CD14-positive monocyte (primary cell): ENCODE data around the gene DIDO1. TPM values are rescaled to one million over a fixed set of nuclear protein-coding genes. Genes with fewer than 3 reads are reported as not detected.

Experiments used
- DNase-seq, 3 donors: peaks; one replicate each; pipeline ENCODE4 v3.0.0-alpha.2; 2011 to 2022
- H2AFZ ChIP-seq: 2 replicates; pipeline ENCODE4 v1.6.0; 2012; ENCODE audit warnings: mild to moderate bottlenecking, low read depth, low read length, inconsistent platforms; ENCODE audit not compliant: insufficient read depth, poor library complexity, severe bottlenecking
- H3K27ac ChIP-seq, 2 donors: 1 replicate in 1 of 2; 2 replicates in 1 of 2; pipeline ENCODE4 v1.5.1; 2012 to 2013; ENCODE audit warnings: low read length in 2 of 2, control low read depth in 1 of 2, inconsistent platforms in 1 of 2, low read depth in 1 of 2, mild to moderate bottlenecking in 1 of 2
- H3K27me3 ChIP-seq, 2 donors: one replicate each; pipeline versions ENCODE4 v1.6.0 to v1.6.1; 2011 to 2013; ENCODE audit warnings: low read length in 2 of 2; ENCODE audit not compliant: control insufficient read depth in 2 of 2, insufficient read depth in 2 of 2
- H3K36me3 ChIP-seq, 2 donors: replicated peaks in 1 of 2; 1 replicate in 1 of 2; 2 replicates in 1 of 2; pipeline versions ENCODE4 v1.5.1 to v1.6.1; 2012 to 2013; ENCODE audit warnings: low read length in 2 of 2, control low read depth in 1 of 2, inconsistent platforms in 1 of 2, mild to moderate bottlenecking in 1 of 2; ENCODE audit not compliant: insufficient read depth in 2 of 2, control insufficient read depth in 1 of 2
- H3K4me1 ChIP-seq, 2 donors: 1 replicate in 1 of 2; 2 replicates in 1 of 2; pipeline versions ENCODE4 v1.5.1 to v1.6.1; 2012 to 2013; ENCODE audit warnings: low read length in 2 of 2, control low read depth in 1 of 2, inconsistent platforms in 1 of 2, mild to moderate bottlenecking in 1 of 2, moderate library complexity in 1 of 2; ENCODE audit not compliant: insufficient read depth in 2 of 2, control insufficient read depth in 1 of 2
- H3K4me2 ChIP-seq: replicated peaks from 2 replicates; pipeline ENCODE3; 2012; ENCODE audit warnings: low read length, moderate library complexity, mild to moderate bottlenecking; ENCODE audit not compliant: poor library complexity, severe bottlenecking; ENCODE audit errors: extremely low read depth
- H3K4me3 ChIP-seq, 3 experiments: fragments of 200-600 bp in 1 of 3; sonication (generic) in 1 of 3; replicated peaks in 1 of 3; 1 replicate in 2 of 3; 2 replicates in 1 of 3; pipeline ENCODE4 v1.5.1; 2011 to 2013; ENCODE audit warnings: low read length in 3 of 3, mild to moderate bottlenecking in 3 of 3, control low read depth in 2 of 3, low read depth in 2 of 3, inconsistent platforms in 1 of 3, moderate library complexity in 1 of 3
- H3K79me2 ChIP-seq: 2 replicates; pipeline ENCODE4 v1.6.0; 2012; ENCODE audit warnings: mild to moderate bottlenecking, control low read depth, inconsistent platforms, low read length, moderate library complexity; ENCODE audit not compliant: insufficient read depth
- H3K9ac ChIP-seq: 2 replicates; pipeline ENCODE4 v1.6.0; 2017; ENCODE audit warnings: low read length, mild to moderate bottlenecking; ENCODE audit not compliant: insufficient read depth, poor library complexity, severe bottlenecking
- H3K9me3 ChIP-seq, 2 donors: replicated peaks in 1 of 2; 1 replicate in 1 of 2; 2 replicates in 1 of 2; pipeline versions ENCODE4 v1.5.1 to v1.6.1; 2012 to 2013; ENCODE audit warnings: low read length in 2 of 2, control low read depth in 1 of 2; ENCODE audit not compliant: control insufficient read depth in 1 of 2, insufficient read depth in 1 of 2
- H4K20me1 ChIP-seq: 2 replicates; pipeline ENCODE4 v1.6.0; 2012; ENCODE audit warnings: mild to moderate bottlenecking, low read length, control low read depth, moderate library complexity; ENCODE audit not compliant: insufficient read depth
- H3K27ac Mint-ChIP-seq, 7 donors: one replicate each; pipeline ENCODE4 v1.8.0; 2020; ENCODE audit warnings: mild to moderate bottlenecking in 7 of 7, mixed read lengths in 7 of 7, moderate library complexity in 6 of 7, inconsistent platforms in 2 of 7
- H3K27me3 Mint-ChIP-seq, 3 donors: one replicate each; pipeline ENCODE4 v1.8.0; 2021 to 2022; ENCODE audit warnings: low read depth in 3 of 3, mild to moderate bottlenecking in 3 of 3, mixed read lengths in 3 of 3, moderate library complexity in 3 of 3, inconsistent platforms in 1 of 3
- H3K36me3 Mint-ChIP-seq, 2 donors: one replicate each; pipeline ENCODE4 v1.8.0; 2020; ENCODE audit warnings: mixed read lengths in 2 of 2, inconsistent platforms in 1 of 2, mild to moderate bottlenecking in 1 of 2
- H3K4me1 Mint-ChIP-seq: one replicate; pipeline ENCODE4 v1.8.0; 2020; ENCODE audit warnings: mild to moderate bottlenecking, mixed read lengths
- H3K4me3 Mint-ChIP-seq, 2 donors: one replicate each; pipeline ENCODE4 v1.8.0; 2020; ENCODE audit warnings: mild to moderate bottlenecking in 2 of 2, mixed read lengths in 2 of 2, moderate library complexity in 1 of 2
- H3K9me3 Mint-ChIP-seq, 7 donors: one replicate each; pipeline ENCODE4 v1.8.0; 2020 to 2022; ENCODE audit warnings: mixed read lengths in 7 of 7, mild to moderate bottlenecking in 6 of 7, moderate library complexity in 6 of 7, inconsistent platforms in 2 of 7
- CTCF ChIP-seq: fragments of 200-600 bp; IDR thresholded peaks from one replicate; pipeline ENCODE4 v1.8.0; 2022; ENCODE audit warnings: antibody characterized with exemption, mild to moderate bottlenecking
- WGBS: methylation state at CpG from one replicate; pipeline ENCODE4 v1.1.5; 2013; ENCODE audit warnings: missing lambda C conversion rate; ENCODE audit not compliant: insufficient coverage; 5-methylcytosine and 5-hydroxymethylcytosine counted together
- intact Hi-C, 2 donors: fragments of 100-400 bp; cut with micrococcal nuclease; formaldehyde crosslinking; loops; one replicate each; pipeline versions ENCODE4 v1.15.0 to v1.15.1; 2023
- polyA plus RNA-seq, 3 donors: library from polyadenylated mRNA; depleted of rRNA in 1 of 3; unstranded in 2 of 3; stranded (reverse) in 1 of 3; fragments of 300-500 nt in 2 of 3; fragments of >200 nt in 1 of 3; fragmentation: Illumina TruSeq in 2 of 3; gene quantifications; 1 replicate in 2 of 3; 2 replicates in 1 of 3; pipeline ENCODE4 v1.2.3, GENCODE V29; 2012 to 2021

DIDO1 gene
- polyA plus RNA-seq, 3 donors, result 8.5 to 23.8 (median 12.9) TPM

- intact Hi-C loops, result no loop called here
- H3K9me3 ChIP-seq, result peaks cover 5 to 6% of the 10 kb centered on the region in 2 donors
- 100% methylated on average over 2 of the region's 8 CpGs for WGBS
- Mint-ChIP-seq H3K4me1 (peaks cover 8% of the 10 kb centered on the region), H3K4me3 (no peak overlapping the region), H3K9me3 (peaks cover 3 to 11% (median 4%) of the 10 kb centered on the region in 7 donors), H3K36me3 (peaks cover 78 to 85% of the 10 kb centered on the region in 2 donors), H3K27ac (no peak overlapping the region), H3K27me3 (peaks cover 0 to 1% (median 0%) of the 10 kb centered on the region in 3 donors)
- TF ChIP-seq CTCF, result no peak
- H2AFZ ChIP-seq, result no peak overlapping the region
- peaks cover 75 to 88% of the 10 kb centered on the region in 2 donors for H3K36me3 ChIP-seq
- peaks cover 24% of the 10 kb centered on the region for H4K20me1 ChIP-seq
- no peak for DNase-seq
- H3K4me1 ChIP-seq, result peaks cover 6 to 8% of the 10 kb centered on the region in 2 donors
- H3K27ac ChIP-seq, result no peak overlapping the region
- H3K79me2 ChIP-seq, result peaks cover 60% of the 10 kb centered on the region
- no peak overlapping the region for H3K9ac ChIP-seq
- H3K4me2 ChIP-seq, result no peak overlapping the region
- no peak overlapping the region for H3K4me3 ChIP-seq
- no peaks in the 10 kb centered on the region for H3K27me3 ChIP-seq
Observed at GRCh38 chr20:62944184-62944583, 17.9 kb upstream of the DIDO1 start.

- H3K36me3 Mint-ChIP-seq, result peaks cover 71 to 78% of the 10 kb centered on the region in 2 donors
- no peak overlapping the region for H3K4me3 ChIP-seq
- no peak overlapping the region for H2AFZ ChIP-seq
- H4K20me1 ChIP-seq, result peaks cover 28% of the 10 kb centered on the region
- no peaks in the 10 kb centered on the region for H3K27me3 ChIP-seq
- no peak for DNase-seq
- no peak overlapping the region for H3K9ac ChIP-seq
- H3K4me1 ChIP-seq, result peaks cover 13 to 16% of the 10 kb centered on the region in 2 donors
- H3K9me3 Mint-ChIP-seq, result peaks cover 0 to 3% (median 0%) of the 10 kb centered on the region in 7 donors
- intact Hi-C loops, result no loop called here
- no peak overlapping the region for H3K4me3 Mint-ChIP-seq
- H3K9me3 ChIP-seq, result no peaks in the 10 kb centered on the region
- peak overlapping the region in 1 of 7 donors; percentile 46 for H3K27ac Mint-ChIP-seq
- WGBS, result 95% methylated on average over 9 of the region's 14 CpGs
- H3K27ac ChIP-seq, result no peak overlapping the region
- H3K79me2 ChIP-seq, result peaks cover 68% of the 10 kb centered on the region
- H3K4me1 Mint-ChIP-seq, result peaks cover 15% of the 10 kb centered on the region
- H3K4me2 ChIP-seq, result no peak overlapping the region
- peaks cover 0 to 1% (median 0%) of the 10 kb centered on the region in 3 donors for H3K27me3 Mint-ChIP-seq
- no peak for TF ChIP-seq CTCF
- H3K36me3 ChIP-seq, result peaks cover 71 to 80% of the 10 kb centered on the region in 2 donors
Observed at GRCh38 chr20:62943396-62943795, 17.1 kb upstream of the DIDO1 start.
